Measurements from ENCODE around the gene ATP5PD. TPM values are rescaled to one million over a fixed set of nuclear protein-coding genes. Genes with fewer than 3 reads are reported as not detected.
A peak's percentile ranks its signal among the peaks of the same experiment; 100 is the strongest.

The ATP5PD gene
- total and polyA plus RNA-seq, 2 of the 8 experiments (the other 6 are each of a cell fraction or from before 2014, with no cell fraction given): 335 to 407 TPM

DNA sequence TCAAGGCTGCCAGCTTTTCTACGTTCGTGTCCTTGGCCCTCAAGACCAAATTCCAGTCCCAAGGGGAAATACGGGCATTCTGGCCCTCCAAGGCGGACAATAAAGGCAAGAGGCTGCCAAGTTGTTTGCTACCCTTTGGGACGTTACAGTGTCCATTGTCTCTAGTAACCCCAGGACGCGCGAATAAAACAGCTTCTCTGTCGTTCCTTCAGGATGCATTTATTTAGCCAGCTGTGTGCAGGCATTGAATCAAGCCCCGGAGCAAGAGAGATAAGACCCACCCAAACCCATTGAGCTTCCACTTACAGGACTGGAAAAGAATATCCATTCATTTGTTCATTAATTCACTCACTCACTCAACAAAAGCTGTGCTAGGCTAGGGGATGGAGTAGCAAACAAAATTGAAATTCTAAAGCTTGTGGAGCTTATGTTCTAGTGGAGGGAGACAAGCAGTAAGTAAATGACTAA lies 33.6 kb downstream of the ATP5PD start:
- H3K36me3 ChIP-seq (ENCODE audit: control insufficient read depth in 2 of 4, insufficient read depth in 4 of 4, low read length in 3 of 4): peaks cover 0 to 9% (median 0%) of the 10 kb centered on the region in 4 experiments; a peak in 4 of 8 replicates
- no peak overlapping the region for H3K56ac ChIP-seq (replicated peaks; ENCODE audit: insufficient read length, low read depth, low read length)
- peaks cover 0 to 15% (median 4%) of the 10 kb centered on the region in 4 experiments; a peak in 5 of 7 replicates for H3K4me1 ChIP-seq (replicated peaks in 1 of 4; ENCODE audit: control insufficient read depth in 3 of 4, insufficient read depth in 4 of 4, low read length in 3 of 4)
- peak overlapping the region; percentile 87 for H3K27ac ChIP-seq (ENCODE audit: low read depth, low read length)
- no peak overlapping the region; the same call in none of the 2 replicates for H2BK5ac ChIP-seq (ENCODE audit: low read depth, low read length)
- no peak overlapping the region for H4K8ac ChIP-seq (ENCODE audit: extremely low read depth, insufficient read depth, low read length)
- no peak overlapping the region for H3K18ac ChIP-seq (ENCODE audit: extremely low read depth, low read length)
- no peak overlapping the region for H2BK12ac ChIP-seq (ENCODE audit: low read depth, low read length)
- peak overlapping the region; percentile 84 to 86 for H3K4me2 ChIP-seq (ENCODE audit: insufficient read depth in 1 of 2, low read depth in 2 of 2, low read length in 2 of 2)
- no peak for DNase-seq (ENCODE audit: low read depth in 1 of 2, low spot score in 2 of 2)
- peak overlapping the region; percentile 73 to 84 (median 79) for H3K4me3 ChIP-seq (ENCODE audit: extremely low read depth in 1 of 4, insufficient read depth in 2 of 4, low read depth in 3 of 4, low read length in 4 of 4)
- H2BK20ac ChIP-seq (ENCODE audit: low read length): no peak overlapping the region
- no peaks in the 10 kb centered on the region for H3K27me3 ChIP-seq (replicated peaks in 1 of 4; ENCODE audit: control insufficient read depth in 3 of 4, extremely low read depth in 1 of 4, insufficient read depth in 3 of 4, low read length in 3 of 4)
- H4K5ac ChIP-seq (ENCODE audit: insufficient read length, low read depth, low read length): peak overlapping the region; percentile 62
- peak; percentile 53 for TF ChIP-seq SAP30 (IDR thresholded peaks at IDR 0.05; ENCODE audit: insufficient read depth, insufficient replicate concordance, low read length)
- no peak for TF ChIP-seq KDM1A (IDR thresholded peaks at IDR 0.05; ENCODE audit: borderline replicate concordance, low read length)
- no peak overlapping the region for H2BK15ac ChIP-seq (ENCODE audit: low read length)
- peaks cover 6% of the 10 kb centered on the region; the same call in 1 of the 2 replicates for H3K23me2 ChIP-seq (ENCODE audit: low read depth, low read length)
- H2BK120ac ChIP-seq (replicated peaks; ENCODE audit: low read depth, low read length): no peak overlapping the region
- no peak for FAIRE-seq
- no peak overlapping the region for H2AK5ac ChIP-seq (ENCODE audit: low read depth, low read length)
- no peaks in the 10 kb centered on the region for H4K20me1 ChIP-seq (replicated peaks in 1 of 2; ENCODE audit: control insufficient read depth in 1 of 2, insufficient read depth in 2 of 2, low read length in 2 of 2)
- no peak overlapping the region for H3K14ac ChIP-seq (ENCODE audit: insufficient read length)
- WGBS, 2 experiments (ENCODE audit: extremely low coverage in 1 of 2, insufficient coverage in 1 of 2, insufficient read length in 1 of 2, insufficient replicate concordance in 2 of 2, low coverage in 1 of 2, low lambda C conversion rate in 2 of 2, missing lambda C conversion rate in 1 of 2): 1% methylated on average over 10 of the region's 10 CpGs; no CpG with 5 or more reads in 1 of the 2 experiments
- H3K9me3 ChIP-seq (ENCODE audit: insufficient read depth in 2 of 2, low read depth in 1 of 2, low read length in 1 of 2): no peaks in the 10 kb centered on the region
- no peak overlapping the region for H3K4ac ChIP-seq (replicated peaks; ENCODE audit: insufficient read length, low read depth, low read length)
- H3K79me1 ChIP-seq (ENCODE audit: low read depth, low read length): no peaks in the 10 kb centered on the region; the same call in 1 of the 2 replicates
- CTCF ChIA-PET (ENCODE audit: partially characterized antibody): interaction anchor here (0.7 to 20.3 kb wide), 21 partner anchors 10 to 268 kb away, joined by 3 to 345 read pairs (median 6); partner anchors contain the start of genes CDR2L and OTOP2
- peak overlapping the region; percentile 86 to 96 (median 94) for H3K9ac ChIP-seq (replicated peaks in 1 of 4; ENCODE audit: extremely low read depth in 1 of 4, low read depth in 3 of 4, low read length in 3 of 4)
- no peak overlapping the region for H2AFZ ChIP-seq (ENCODE audit: low read length)
- no peak overlapping the region for H4K91ac ChIP-seq (replicated peaks; ENCODE audit: insufficient read length, low read length)
- no peak overlapping the region for H3K23ac ChIP-seq (ENCODE audit: insufficient read length)
- POLR2A ChIA-PET (ENCODE audit: partially characterized antibody): interaction anchor here (0.6 to 5.8 kb wide), 38 partner anchors 10 to 406 kb away, joined by 3 to 87 read pairs (median 5); partner anchors contain the start of genes ATP5PD, CDR2L, HID1 and KCTD2
- H3K79me2 ChIP-seq (ENCODE audit: control insufficient read depth in 1 of 2, insufficient read depth in 2 of 2, low read length in 2 of 2): peaks cover 0 to 14% of the 10 kb centered on the region in 2 experiments; a peak in 2 of 4 replicates
